ENCODE results near the gene NINL. TPM values are rescaled to one million over a fixed set of nuclear protein-coding genes. Genes with fewer than 3 reads are reported as not detected.

The NINL gene
- total RNA-seq, 1 experiment from 2014 or later = 7.2 TPM

DNA sequence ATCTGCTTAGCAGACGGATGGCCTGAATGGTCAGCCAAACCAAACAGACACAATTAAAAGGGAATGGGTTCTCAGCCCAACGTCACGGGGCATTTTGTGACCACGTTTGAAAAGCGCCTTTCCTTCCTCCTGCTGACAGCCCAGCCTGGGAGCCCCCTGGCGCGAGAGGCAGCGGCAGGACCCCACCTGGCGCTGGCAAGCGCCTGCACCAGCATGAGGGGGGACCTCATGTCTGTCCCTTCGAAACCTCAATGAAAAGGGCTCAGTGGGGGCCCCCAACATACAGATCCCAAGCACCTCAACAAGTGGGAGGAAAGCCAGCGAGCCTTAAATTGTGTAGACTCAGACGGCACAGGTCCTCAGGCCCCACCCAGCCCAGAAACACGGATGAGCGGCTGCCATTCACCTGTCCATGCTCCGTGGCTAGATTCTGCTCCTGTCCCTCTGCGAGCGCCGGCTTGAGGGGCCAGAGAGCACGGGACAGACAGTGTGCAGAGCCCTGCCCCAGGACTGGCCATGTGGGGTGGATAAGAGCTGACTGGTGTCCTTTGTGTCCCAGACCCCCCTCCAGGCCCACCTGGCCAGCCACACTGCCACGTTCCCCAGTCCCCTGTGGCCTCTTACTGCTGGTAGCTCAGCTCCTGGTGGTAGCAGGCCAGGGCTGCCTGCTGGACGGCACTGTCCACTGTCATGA is 87.6 kb downstream of the NINL start:
- no peak for DNase-seq (ENCODE audit: low read depth, low spot score)
- H2AFZ ChIP-seq (ENCODE audit: low read depth, low read length, poor library complexity, severe bottlenecking) = no peak overlapping the region
- no peaks in the 10 kb centered on the region for H4K20me1 ChIP-seq (ENCODE audit: insufficient read depth)
- no peaks in the 10 kb centered on the region for H3K9me2 ChIP-seq (ENCODE audit: insufficient read depth)
- H3K9ac ChIP-seq (ENCODE audit: low read length) = no peak overlapping the region
- intact Hi-C loops (cut with micrococcal nuclease) = no loop called here
- no peaks in the 10 kb centered on the region for H3K79me2 ChIP-seq (ENCODE audit: insufficient read depth, low read length)
- TF ChIP-seq POLR2A (IDR thresholded peaks at IDR 0.05; ENCODE audit: borderline replicate concordance, extremely low read depth, insufficient read depth, insufficient read length) (no peak), EGR1 (IDR thresholded peaks at IDR 0.05; ENCODE audit: low read depth) (no peak), EZH2 (IDR thresholded peaks at IDR 0.05) (no peak), REST (IDR thresholded peaks at IDR 0.05; ENCODE audit: low read depth) (no peak), CTCF (IDR thresholded peaks at IDR 0.05 in 2 of 3, conservative IDR thresholded peaks at IDR 0.05 in 1 of 3; ENCODE audit: borderline replicate concordance in 1 of 3, insufficient read depth in 1 of 3, low read depth in 2 of 3, low read length in 2 of 3) (no peak), SIN3A (IDR thresholded peaks at IDR 0.05; ENCODE audit: low read depth) (no peak), FOSL1 (IDR thresholded peaks at IDR 0.05; ENCODE audit: low read depth) (no peak), EZH2phosphoT487 (IDR thresholded peaks at IDR 0.05; ENCODE audit: borderline replicate concordance) (no peak), POLR2AphosphoS5 (IDR thresholded peaks at IDR 0.05; ENCODE audit: low read depth, low read length) (no peak), SP1 (IDR thresholded peaks at IDR 0.05; ENCODE audit: low read depth) (no peak), ZNF274 (IDR thresholded peaks at IDR 0.05; ENCODE audit: low read depth, low read length) (no peak), CBX3 (IDR thresholded peaks at IDR 0.05; ENCODE audit: low read depth) (no peak), ELF1 (IDR thresholded peaks at IDR 0.05; ENCODE audit: borderline replicate concordance, low read depth) (no peak), MAX (IDR thresholded peaks at IDR 0.05) (no peak), TCF7L2 (IDR thresholded peaks at IDR 0.05; ENCODE audit: borderline replicate concordance, extremely low read depth, insufficient read depth, insufficient read length) (no peak), YY1 (IDR thresholded peaks at IDR 0.05; ENCODE audit: extremely low read depth, insufficient replicate concordance, low read depth, low read length) (no peak), RAD21 (IDR thresholded peaks at IDR 0.05; ENCODE audit: low read depth) (no peak)
- TF ChIP-seq, protein P1, sequence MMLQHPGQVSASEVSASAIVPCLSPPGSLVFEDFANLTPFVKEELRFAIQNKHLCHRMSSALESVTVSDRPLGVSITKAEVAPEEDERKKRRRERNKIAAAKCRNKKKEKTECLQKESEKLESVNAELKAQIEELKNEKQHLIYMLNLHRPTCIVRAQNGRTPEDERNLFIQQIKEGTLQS (IDR thresholded peaks at IDR 0.05) = no peak
- TF ChIP-seq, protein P2, sequence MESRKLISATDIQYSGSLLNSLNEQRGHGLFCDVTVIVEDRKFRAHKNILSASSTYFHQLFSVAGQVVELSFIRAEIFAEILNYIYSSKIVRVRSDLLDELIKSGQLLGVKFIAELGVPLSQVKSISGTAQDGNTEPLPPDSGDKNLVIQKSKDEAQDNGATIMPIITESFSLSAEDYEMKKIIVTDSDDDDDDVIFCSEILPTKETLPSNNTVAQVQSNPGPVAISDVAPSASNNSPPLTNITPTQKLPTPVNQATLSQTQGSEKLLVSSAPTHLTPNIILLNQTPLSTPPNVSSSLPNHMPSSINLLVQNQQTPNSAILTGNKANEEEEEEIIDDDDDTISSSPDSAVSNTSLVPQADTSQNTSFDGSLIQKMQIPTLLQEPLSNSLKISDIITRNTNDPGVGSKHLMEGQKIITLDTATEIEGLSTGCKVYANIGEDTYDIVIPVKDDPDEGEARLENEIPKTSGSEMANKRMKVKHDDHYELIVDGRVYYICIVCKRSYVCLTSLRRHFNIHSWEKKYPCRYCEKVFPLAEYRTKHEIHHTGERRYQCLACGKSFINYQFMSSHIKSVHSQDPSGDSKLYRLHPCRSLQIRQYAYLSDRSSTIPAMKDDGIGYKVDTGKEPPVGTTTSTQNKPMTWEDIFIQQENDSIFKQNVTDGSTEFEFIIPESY (IDR thresholded peaks at IDR 0.05; ENCODE audit: extremely low read depth, insufficient replicate concordance, low read length) = no peak
- ChIA-PET POLR2A (no interaction called here), CTCF (no interaction called here), RAD21 (ENCODE audit: low non-redundant PET in 1 of 2, low total read pairs in 2 of 2, uncharacterized antibody in 2 of 2, unreplicated experiment in 2 of 2) (no interaction called here)
- H3K4me3 ChIP-seq (replicated peaks in 1 of 2; ENCODE audit: low read depth in 1 of 2, low read length in 2 of 2) = no peak overlapping the region
- no peaks in the 10 kb centered on the region for H3K9me3 ChIP-seq (ENCODE audit: control insufficient read depth in 1 of 2, insufficient read depth in 1 of 2, low read depth in 1 of 2, low read length in 2 of 2)
- H3K27ac ChIP-seq (ENCODE audit: low read depth, low read length) = no peak overlapping the region
- no peak overlapping the region for H3K4me2 ChIP-seq (ENCODE audit: low read length)
- no TSS peak for BruUV-seq (replicated peaks)
- H3K27me3 ChIP-seq (ENCODE audit: insufficient read depth, low read length) = no peaks in the 10 kb centered on the region
- H3K4me1 ChIP-seq (ENCODE audit: control insufficient read depth in 1 of 2, insufficient read depth in 2 of 2, low read length in 2 of 2) = peaks cover 0 to 4% of the 10 kb centered on the region in 2 experiments; a peak in 1 of 4 replicates
- ATAC-seq = no peak
- no peaks in the 10 kb centered on the region for H3K36me3 ChIP-seq (ENCODE audit: control insufficient read depth in 1 of 2, insufficient read depth in 2 of 2, low read length in 2 of 2)
